ENCODE data around the gene MYO1E.

DNA sequence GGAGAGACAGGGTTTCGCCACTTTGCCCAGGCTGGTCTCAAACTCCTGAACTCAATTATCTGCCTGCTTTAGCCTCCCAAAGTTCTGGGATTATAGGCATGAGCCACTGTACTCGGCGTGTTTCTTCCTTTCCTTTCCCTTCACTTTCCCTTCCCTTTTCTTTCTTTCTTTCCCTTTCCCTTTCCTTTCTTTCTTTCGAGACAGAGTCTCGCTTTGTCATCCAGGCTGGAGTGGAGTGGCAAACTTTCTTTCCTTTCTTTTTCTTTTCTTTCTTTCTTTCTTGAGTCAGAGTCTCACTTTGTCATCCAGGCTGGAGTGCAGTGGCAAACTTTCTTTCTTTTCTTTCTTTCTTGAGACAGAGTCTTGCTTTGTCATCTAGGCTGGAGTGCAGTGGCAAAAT is 183.4 kb downstream of the MYO1E start:
- TF ChIP-seq, protein P1, sequence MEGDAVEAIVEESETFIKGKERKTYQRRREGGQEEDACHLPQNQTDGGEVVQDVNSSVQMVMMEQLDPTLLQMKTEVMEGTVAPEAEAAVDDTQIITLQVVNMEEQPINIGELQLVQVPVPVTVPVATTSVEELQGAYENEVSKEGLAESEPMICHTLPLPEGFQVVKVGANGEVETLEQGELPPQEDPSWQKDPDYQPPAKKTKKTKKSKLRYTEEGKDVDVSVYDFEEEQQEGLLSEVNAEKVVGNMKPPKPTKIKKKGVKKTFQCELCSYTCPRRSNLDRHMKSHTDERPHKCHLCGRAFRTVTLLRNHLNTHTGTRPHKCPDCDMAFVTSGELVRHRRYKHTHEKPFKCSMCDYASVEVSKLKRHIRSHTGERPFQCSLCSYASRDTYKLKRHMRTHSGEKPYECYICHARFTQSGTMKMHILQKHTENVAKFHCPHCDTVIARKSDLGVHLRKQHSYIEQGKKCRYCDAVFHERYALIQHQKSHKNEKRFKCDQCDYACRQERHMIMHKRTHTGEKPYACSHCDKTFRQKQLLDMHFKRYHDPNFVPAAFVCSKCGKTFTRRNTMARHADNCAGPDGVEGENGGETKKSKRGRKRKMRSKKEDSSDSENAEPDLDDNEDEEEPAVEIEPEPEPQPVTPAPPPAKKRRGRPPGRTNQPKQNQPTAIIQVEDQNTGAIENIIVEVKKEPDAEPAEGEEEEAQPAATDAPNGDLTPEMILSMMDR (IDR thresholded peaks at IDR 0.05) = no peak
- no peak for TF ChIP-seq POLR2A (IDR thresholded peaks at IDR 0.05)

Data from sigmoid colon (tissue), 3 donors.